Stimulated activated CD4-positive, alpha-beta T cell treated with anti-CD3 and anti-CD28 coated beads, Interleukin-12 subunit alpha, Interleukin-12 subunit beta, amount 100 ng/mL, for 4 hours (primary cell): Measurements from ENCODE around the gene C1orf216.
"Not testable (repeated sequence)": the region's sequence is repeated elsewhere in the genome, so short reads cannot be mapped to it uniquely, and the experiment has no call there.

Experiments used
- DNase-seq: peaks from one replicate; pipeline ENCODE4 v3.0.0-alpha.2; 2020

The C1orf216 gene

DNA sequence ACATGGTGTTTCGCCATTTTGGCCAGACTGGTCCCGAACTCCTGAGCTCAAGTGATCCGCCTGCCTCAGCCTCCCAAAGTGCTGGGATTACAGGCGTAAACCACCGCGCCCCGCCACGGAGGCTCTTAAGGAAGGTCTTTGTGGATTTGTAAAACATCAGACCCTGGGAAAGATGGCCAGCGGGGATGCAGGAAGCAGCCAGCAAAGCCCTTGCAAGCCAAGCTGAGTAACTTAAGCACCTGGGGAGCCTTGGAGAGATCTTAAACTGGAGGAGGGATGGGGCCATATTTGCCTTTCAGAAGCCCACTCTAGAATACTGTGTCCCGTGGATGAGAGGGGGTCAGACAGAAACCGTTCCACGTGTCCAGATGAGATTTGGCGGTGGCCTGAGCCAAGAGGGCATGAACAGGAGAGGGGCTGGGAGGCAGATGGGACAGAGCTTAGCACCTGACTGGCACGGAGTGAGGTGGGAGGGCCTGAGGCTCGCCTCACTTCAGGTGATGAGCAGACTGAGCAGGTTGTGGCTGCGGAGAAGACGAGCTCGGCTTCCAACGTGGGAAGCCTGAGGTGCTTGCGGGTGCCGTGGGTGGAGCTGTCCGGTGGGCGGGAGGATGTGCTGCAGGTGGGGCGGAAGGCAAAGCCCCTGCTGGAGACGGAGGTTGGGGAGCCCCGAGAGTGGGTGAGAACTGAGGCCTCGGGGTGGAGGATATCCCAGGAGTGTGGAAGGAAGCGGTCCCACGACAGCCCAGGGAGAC, 11.7 kb downstream of the C1orf216 start:
- peak; percentile 15 for DNase-seq

DNA sequence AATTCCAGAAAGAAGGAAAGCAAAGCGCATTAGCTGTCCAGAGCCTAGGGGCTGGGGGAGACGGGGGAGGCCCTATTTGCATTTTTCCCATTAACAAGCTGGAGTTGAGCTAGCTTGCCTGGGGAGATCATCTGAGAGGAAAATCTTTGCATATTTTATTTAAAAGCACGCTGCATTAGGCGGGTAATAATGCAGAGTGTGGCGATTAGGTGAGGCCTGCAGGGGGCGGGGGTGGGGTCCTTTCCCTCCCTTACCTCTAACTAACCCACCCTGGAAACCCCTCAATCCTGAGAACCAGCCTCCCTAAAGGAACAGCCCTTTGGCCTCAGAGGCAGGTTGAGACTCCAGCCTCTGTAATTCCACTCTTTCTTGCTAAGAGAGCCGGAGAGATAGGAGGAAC, 16.2 kb downstream of the C1orf216 start:
- no peak for DNase-seq

DNA sequence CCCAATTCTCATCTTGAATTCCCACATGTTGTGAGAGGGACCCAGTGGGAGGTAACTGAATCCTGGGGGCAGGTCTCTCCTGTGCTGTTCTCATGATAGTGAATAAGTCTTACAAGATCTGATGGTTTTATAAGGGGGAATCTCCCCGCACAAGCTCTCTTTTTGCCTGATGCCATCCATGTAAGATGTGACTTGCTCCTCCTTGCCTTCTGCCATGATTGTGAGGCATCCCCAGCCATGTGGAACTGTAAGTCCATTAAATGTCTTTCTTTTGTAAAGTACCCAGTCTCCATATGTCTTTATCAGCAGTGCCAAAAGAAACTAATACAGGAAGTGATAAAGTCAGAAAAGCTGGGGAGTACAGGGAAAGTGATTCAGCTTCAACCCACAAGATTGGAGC, 19.5 kb downstream of the C1orf216 start:
- DNase-seq, result not testable (repeated sequence)

DNA sequence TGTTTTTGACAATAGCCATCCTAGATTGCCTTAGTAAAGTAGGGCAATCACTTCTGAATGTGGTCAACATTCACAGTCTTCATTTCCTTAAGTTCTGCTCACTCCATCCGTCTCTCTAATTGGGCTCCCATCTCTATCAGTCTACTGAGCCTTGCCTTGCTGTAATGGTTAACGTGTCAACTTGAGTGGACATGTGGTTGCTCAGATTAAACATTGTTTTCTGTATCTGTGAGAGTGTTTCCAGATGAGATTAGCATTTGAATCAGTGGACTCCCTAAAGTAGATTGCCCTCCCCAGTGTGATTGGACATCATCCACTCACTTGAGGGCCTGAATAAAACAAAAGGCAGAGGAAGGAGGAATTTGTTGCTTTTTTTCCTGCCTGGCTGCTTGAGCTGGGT, 26.4 kb downstream of the C1orf216 start:
- no peak for DNase-seq

DNA sequence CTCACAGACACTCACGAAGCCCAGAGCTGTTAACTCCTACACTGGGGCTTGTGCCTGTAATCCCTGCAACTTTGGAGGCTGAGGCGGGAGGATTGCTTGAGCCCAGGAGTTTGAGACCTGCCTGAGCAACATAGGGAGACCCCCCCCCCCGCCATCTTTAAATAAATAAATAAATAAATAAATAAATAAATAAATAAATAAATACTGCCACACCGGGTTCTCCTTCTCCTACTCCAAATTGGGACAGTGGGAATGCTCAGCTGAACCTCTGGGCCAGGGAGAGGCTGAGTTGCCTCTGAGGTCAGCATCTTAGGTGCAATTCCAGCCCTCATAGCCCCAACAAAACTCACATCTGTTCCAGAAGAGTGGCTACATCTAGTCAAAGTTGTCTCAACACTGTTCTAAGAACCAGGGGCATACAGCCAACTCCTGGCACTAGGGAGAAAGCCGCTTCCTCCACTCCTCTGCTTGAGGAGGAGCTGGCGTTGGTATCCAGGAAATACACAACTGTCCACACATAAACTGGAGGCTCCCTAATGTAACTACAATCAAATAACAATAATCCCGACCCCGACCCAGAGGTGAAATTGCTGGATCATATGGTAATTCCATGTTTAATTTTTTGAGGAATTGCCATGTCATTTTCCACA, 27.0 kb downstream of the C1orf216 start:
- no peak for DNase-seq

DNA sequence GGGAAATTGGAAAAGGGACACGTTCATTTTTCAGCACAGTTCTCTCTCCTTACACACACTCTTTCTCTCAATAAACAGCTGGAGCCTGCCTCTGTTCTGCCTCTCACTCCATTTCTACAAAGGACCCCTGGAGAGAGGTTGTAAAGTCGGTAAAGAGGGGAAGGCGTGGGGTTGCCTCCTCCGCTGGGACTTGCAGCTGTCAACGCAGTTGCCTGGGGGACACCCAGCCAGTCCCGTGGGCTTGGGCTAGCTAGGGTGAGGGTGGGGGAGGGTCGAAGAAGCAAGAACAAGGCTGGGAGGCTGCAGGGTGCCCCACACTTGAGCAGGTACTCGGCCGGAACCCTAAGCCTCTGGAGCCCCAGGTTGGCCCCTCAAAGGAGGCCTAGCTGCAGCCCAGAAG, 27.6 kb downstream of the C1orf216 start:
- no peak for DNase-seq

DNA sequence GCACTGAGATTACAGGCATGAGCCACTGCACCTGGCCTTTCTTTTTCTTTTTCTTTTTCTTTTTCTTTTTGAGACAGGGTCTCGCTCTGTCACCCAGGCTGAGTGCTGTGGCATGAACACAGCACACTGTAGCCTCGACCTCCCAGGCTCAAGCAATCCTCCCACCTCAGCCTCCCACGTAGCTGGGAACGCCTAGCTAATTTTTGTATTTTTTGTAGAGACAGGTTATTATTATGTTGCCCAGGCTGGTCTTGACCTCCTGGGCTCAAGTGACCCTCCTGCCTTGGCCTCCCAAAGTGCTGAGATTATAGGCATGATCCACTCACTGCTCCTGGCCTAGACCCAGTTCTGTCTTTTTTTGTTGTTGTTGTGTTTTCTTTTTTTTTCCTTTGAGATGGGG, 28.6 kb downstream of the C1orf216 start:
- not testable (repeated sequence) for DNase-seq

DNA sequence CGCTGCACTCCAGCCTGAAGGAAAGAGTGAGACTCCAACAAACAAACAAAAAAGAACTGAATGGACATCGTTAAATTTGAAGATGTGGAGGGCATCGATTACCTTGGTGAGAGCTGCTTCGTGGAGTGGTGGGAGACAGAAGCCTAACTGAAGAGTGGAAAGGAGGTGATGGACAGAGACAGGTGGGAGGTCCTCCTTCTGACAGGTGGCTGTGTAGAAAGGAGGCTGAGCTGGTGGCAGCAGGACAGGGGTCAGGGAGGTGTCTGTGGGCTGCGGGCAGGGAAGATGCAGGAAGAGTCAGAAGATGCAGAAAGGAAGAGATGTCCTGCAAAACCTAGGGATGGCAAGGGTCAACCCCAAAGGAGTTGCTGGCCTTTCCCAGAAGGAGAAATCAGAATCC, 30.5 kb downstream of the C1orf216 start:
- DNase-seq, result no peak

DNA sequence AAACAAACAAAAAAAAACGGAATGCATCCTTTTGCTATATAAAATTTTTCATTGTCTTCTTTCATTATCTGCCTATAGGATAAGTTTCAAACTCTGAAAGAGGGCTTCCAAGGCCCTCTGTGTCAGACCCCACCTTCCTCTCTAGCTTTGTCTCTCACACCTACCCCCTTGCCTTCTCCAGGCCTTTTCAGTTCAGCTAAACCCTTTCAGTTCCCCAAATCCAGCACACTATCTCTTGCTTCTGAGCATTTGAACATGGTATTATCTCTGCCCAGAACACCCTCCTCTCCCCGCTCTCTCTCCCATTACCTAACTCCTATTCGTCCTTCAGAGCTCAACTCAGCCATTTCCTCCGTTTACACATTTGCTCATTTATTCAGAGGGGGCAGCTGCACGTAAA, 35.7 kb downstream of the C1orf216 start:
- DNase-seq, result no peak

DNA sequence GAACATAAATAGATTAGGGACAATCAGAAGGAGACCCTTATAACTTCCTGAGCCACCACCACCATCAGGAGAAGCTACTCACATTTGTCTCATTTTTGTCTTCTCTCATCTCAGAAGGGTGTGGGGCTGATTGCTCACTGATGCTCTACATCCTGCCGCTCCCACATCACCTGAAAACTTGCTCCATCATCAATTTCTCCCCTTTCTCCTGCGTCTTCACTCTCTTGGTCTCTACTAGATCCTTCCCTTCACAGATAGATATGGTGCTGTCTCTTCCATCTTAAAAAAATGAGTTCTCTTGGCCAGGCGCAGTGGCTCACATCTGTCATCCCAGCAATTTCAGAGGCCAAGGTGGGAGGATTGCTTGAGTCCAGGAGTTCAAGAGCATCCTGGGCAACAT, 38.4 kb downstream of the C1orf216 start:
- DNase-seq, result no peak

DNA sequence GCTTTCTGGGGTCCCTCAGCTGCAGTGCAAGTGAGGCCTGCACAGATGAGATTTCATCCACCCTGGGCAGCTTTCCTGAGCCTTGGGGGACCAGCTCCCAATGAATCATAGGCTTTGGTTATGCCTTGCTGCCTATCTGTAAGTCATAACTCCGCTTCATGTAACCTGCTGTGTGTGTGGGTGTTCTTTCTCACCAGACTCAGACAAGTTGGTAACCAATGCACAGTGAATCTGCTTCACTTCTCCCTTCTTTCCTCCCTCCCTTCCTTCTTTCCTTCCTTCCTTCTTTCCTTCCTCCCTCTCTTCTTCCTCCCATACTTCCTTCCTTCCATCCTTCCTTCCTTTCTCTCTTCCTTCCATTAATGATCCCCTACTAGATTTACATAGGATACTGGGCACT, 42.9 kb downstream of the C1orf216 start:
- no peak for DNase-seq

DNA sequence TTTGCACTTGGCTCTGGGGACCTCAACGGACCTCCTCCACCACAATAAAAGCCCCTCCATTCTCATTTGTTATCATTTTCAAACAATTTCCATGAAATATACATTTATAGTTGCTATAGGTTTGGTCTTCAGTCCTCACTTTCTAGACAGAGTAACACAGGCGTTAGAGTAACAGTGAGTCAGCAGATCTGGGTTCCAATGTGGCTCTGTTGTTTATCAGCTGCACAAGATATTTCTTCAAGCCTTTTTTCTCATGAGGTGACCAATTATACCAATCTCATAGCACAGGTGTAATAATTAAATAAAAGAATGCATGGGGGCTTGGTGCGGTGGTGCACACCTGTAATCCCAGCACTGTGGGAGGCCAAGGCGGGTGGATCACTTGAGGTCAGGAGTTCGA, 44.6 kb downstream of the C1orf216 start:
- DNase-seq, result no peak

DNA sequence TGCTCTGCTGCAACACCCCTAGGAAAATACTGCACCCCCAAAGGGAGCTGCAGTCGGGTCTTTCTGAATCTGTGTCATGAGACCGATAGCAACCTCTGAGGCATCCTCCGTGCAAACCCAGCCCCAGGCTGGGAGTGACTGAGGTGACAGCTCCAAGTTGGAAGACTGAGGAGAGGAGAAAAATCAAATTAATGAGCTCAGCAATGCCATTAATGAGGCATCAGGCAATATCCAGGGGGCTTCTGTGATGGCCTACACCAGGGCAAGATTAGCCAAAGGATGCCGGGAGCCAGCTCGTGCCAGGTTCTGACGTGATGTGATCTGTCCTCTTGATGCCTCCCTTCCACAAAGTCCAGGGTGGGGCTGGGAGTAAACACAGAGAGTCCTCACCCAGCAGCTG, 46.6 kb downstream of the C1orf216 start:
- DNase-seq, result no peak

DNA sequence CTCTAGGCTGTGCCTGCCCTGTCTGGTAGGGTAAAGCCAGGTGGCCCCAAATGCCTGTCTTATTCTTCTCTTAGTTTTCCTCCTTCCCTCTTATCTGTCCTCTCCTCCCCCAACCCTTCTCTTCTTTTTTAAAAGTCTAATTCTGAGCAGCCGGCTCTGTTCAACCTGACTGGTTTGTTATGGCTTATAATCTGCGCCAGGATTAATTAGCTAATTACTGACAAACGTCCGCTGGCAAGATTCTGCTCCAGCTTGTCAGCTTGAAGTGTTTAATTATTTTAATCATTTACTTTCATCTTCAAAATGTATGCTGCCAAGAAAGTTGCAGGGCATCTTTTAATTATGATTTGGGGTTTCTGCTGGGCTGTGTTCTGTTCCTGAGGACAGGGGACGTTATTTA, 50.2 kb downstream of the C1orf216 start:
- no peak for DNase-seq

DNA sequence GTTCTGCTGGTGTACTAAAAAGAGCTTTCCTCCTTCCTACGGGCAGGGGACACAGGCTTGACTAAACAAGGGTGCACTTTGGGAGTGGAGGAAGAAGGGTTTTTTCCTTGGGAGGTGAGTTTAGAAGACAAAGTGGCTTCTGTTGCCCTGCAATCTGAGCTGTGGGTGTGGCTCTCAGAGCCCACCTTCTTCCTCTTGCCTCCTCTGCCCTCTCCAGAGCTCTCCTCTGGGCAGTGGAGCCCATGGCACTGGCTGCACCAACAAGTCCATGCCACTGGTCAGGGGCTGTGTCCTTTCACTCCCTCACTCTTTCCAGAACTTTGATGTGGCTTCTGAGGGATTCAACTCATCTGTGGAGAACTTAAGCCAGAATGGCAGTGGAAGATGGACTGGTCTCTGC, 51.8 kb downstream of the C1orf216 start:
- no peak for DNase-seq

DNA sequence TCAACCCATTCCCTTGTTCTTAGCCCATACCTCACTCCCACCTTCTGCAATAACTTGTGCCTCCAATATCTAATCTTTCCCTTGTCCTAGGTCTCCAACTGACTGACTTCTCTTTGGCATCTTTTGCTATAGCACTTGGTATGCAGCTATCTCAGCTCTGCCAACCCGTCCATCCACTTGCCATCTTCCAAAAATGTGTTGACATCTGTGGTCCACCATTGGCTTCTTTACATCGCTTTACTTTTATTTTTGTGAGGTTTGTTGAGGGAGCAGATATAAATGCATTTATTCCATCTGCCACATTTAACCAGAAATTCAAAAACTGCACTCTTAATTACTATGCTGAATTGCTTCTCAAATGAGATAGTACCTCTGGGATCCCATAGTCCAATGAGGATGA, 52.5 kb downstream of the C1orf216 start:
- DNase-seq, result no peak
